ENCODE results near the gene WASF2. TPM values are rescaled to one million over a fixed set of nuclear protein-coding genes. Genes with fewer than 3 reads are reported as not detected.

The WASF2 gene
- total RNA-seq, 1 experiment from 2014 or later, result 104 TPM

DNA sequence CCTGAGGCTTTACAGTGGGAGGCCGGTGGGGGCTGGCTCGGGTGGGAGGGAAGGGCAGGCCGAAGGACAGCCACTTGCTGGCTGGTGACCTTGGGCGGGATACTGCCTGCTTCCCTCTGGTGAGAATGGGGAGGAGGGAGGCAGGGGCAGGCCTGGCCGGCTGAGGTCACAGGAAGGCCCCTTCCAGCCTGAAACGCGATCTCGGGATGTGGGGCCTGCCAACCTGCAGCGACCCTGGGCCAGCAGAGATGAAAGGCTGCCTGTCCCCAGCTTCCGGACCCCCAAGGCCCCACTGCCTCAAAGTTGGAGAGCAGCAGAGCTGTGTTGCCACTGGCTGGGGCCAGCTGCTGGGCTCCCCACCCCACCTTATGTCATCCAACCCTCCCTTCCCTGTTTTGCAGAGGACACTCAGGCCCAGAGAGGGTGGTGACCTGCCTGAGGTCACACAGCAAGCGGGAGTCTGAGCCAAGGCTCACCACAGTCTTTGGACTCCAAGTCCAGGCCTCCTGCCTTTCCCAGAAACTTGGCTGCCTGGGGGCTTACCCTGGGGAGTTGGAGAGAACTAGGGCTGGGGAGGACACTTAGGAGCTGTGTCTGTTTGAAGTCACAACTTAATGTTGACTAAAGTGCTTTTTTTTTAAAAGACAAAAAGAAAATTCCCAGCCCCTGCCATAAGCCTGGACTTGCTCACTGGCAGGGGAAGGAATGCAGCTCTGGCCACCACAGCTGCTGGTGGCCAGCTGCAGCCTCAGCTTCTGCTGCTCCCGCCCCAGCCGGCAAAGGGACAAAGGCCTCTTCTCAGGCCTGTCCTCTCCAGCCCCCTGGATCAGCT, 14.8 kb upstream of the WASF2 start (continued):
- TF ChIP-seq, protein P1, sequence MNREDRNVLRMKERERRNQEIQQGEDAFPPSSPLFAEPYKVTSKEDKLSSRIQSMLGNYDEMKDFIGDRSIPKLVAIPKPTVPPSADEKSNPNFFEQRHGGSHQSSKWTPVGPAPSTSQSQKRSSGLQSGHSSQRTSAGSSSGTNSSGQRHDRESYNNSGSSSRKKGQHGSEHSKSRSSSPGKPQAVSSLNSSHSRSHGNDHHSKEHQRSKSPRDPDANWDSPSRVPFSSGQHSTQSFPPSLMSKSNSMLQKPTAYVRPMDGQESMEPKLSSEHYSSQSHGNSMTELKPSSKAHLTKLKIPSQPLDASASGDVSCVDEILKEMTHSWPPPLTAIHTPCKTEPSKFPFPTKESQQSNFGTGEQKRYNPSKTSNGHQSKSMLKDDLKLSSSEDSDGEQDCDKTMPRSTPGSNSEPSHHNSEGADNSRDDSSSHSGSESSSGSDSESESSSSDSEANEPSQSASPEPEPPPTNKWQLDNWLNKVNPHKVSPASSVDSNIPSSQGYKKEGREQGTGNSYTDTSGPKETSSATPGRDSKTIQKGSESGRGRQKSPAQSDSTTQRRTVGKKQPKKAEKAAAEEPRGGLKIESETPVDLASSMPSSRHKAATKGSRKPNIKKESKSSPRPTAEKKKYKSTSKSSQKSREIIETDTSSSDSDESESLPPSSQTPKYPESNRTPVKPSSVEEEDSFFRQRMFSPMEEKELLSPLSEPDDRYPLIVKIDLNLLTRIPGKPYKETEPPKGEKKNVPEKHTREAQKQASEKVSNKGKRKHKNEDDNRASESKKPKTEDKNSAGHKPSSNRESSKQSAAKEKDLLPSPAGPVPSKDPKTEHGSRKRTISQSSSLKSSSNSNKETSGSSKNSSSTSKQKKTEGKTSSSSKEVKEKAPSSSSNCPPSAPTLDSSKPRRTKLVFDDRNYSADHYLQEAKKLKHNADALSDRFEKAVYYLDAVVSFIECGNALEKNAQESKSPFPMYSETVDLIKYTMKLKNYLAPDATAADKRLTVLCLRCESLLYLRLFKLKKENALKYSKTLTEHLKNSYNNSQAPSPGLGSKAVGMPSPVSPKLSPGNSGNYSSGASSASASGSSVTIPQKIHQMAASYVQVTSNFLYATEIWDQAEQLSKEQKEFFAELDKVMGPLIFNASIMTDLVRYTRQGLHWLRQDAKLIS (CRISPR knock-in tag; IDR thresholded peaks at IDR 0.05; ENCODE audit: borderline replicate concordance), result no peak
- TF ChIP-seq, protein P2, sequence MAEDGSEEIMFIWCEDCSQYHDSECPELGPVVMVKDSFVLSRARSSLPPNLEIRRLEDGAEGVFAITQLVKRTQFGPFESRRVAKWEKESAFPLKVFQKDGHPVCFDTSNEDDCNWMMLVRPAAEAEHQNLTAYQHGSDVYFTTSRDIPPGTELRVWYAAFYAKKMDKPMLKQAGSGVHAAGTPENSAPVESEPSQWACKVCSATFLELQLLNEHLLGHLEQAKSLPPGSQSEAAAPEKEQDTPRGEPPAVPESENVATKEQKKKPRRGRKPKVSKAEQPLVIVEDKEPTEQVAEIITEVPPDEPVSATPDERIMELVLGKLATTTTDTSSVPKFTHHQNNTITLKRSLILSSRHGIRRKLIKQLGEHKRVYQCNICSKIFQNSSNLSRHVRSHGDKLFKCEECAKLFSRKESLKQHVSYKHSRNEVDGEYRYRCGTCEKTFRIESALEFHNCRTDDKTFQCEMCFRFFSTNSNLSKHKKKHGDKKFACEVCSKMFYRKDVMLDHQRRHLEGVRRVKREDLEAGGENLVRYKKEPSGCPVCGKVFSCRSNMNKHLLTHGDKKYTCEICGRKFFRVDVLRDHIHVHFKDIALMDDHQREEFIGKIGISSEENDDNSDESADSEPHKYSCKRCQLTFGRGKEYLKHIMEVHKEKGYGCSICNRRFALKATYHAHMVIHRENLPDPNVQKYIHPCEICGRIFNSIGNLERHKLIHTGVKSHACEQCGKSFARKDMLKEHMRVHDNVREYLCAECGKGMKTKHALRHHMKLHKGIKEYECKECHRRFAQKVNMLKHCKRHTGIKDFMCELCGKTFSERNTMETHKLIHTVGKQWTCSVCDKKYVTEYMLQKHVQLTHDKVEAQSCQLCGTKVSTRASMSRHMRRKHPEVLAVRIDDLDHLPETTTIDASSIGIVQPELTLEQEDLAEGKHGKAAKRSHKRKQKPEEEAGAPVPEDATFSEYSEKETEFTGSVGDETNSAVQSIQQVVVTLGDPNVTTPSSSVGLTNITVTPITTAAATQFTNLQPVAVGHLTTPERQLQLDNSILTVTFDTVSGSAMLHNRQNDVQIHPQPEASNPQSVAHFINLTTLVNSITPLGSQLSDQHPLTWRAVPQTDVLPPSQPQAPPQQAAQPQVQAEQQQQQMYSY (CRISPR knock-in tag; IDR thresholded peaks at IDR 0.05), result no peak
- TF ChIP-seq SOX15 (CRISPR knock-in tag; IDR thresholded peaks at IDR 0.05) (no peak), ZBTB21 (CRISPR knock-in tag; IDR thresholded peaks at IDR 0.05; ENCODE audit: borderline replicate concordance) (no peak), GTF2I (CRISPR knock-in tag; conservative IDR thresholded peaks at IDR 0.05) (peak; percentile 93), TEAD1 (CRISPR knock-in tag; IDR thresholded peaks at IDR 0.05) (no peak), ETV6 (CRISPR knock-in tag; IDR thresholded peaks at IDR 0.05) (peak; percentile 17; the same call in 1 of the 2 replicates)
- TF ChIP-seq, protein P3, sequence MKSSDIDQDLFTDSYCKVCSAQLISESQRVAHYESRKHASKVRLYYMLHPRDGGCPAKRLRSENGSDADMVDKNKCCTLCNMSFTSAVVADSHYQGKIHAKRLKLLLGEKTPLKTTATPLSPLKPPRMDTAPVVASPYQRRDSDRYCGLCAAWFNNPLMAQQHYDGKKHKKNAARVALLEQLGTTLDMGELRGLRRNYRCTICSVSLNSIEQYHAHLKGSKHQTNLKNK (CRISPR knock-in tag; IDR thresholded peaks at IDR 0.05), result no peak
- TF ChIP-seq, protein P4, sequence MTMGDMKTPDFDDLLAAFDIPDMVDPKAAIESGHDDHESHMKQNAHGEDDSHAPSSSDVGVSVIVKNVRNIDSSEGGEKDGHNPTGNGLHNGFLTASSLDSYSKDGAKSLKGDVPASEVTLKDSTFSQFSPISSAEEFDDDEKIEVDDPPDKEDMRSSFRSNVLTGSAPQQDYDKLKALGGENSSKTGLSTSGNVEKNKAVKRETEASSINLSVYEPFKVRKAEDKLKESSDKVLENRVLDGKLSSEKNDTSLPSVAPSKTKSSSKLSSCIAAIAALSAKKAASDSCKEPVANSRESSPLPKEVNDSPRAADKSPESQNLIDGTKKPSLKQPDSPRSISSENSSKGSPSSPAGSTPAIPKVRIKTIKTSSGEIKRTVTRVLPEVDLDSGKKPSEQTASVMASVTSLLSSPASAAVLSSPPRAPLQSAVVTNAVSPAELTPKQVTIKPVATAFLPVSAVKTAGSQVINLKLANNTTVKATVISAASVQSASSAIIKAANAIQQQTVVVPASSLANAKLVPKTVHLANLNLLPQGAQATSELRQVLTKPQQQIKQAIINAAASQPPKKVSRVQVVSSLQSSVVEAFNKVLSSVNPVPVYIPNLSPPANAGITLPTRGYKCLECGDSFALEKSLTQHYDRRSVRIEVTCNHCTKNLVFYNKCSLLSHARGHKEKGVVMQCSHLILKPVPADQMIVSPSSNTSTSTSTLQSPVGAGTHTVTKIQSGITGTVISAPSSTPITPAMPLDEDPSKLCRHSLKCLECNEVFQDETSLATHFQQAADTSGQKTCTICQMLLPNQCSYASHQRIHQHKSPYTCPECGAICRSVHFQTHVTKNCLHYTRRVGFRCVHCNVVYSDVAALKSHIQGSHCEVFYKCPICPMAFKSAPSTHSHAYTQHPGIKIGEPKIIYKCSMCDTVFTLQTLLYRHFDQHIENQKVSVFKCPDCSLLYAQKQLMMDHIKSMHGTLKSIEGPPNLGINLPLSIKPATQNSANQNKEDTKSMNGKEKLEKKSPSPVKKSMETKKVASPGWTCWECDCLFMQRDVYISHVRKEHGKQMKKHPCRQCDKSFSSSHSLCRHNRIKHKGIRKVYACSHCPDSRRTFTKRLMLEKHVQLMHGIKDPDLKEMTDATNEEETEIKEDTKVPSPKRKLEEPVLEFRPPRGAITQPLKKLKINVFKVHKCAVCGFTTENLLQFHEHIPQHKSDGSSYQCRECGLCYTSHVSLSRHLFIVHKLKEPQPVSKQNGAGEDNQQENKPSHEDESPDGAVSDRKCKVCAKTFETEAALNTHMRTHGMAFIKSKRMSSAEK (CRISPR knock-in tag; IDR thresholded peaks at IDR 0.05; ENCODE audit: borderline replicate concordance), result no peak
- TF ChIP-seq, protein P5, sequence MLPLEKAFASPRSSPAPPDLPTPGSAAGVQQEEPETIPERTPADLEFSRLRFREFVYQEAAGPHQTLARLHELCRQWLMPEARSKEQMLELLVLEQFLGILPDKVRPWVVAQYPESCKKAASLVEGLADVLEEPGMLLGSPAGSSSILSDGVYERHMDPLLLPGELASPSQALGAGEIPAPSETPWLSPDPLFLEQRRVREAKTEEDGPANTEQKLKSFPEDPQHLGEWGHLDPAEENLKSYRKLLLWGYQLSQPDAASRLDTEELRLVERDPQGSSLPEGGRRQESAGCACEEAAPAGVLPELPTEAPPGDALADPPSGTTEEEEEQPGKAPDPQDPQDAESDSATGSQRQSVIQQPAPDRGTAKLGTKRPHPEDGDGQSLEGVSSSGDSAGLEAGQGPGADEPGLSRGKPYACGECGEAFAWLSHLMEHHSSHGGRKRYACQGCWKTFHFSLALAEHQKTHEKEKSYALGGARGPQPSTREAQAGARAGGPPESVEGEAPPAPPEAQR (CRISPR knock-in tag; IDR thresholded peaks at IDR 0.05), result no peak
- TF ChIP-seq, protein P6, sequence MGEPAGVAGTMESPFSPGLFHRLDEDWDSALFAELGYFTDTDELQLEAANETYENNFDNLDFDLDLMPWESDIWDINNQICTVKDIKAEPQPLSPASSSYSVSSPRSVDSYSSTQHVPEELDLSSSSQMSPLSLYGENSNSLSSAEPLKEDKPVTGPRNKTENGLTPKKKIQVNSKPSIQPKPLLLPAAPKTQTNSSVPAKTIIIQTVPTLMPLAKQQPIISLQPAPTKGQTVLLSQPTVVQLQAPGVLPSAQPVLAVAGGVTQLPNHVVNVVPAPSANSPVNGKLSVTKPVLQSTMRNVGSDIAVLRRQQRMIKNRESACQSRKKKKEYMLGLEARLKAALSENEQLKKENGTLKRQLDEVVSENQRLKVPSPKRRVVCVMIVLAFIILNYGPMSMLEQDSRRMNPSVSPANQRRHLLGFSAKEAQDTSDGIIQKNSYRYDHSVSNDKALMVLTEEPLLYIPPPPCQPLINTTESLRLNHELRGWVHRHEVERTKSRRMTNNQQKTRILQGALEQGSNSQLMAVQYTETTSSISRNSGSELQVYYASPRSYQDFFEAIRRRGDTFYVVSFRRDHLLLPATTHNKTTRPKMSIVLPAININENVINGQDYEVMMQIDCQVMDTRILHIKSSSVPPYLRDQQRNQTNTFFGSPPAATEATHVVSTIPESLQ (CRISPR knock-in tag; IDR thresholded peaks at IDR 0.05), result no peak

Data from WTC11 (cell line).